Smooth muscle cell (in vitro differentiated cells): Measurements from ENCODE around the gene OR9Q1. TPM values are rescaled to one million over a fixed set of nuclear protein-coding genes. Genes with fewer than 3 reads are reported as not detected.

Source experiments
- DNase-seq: peaks from one replicate; lab custom pipeline; 2025; ENCODE audit not compliant: unreplicated experiment; lab: John Stamatoyannopoulos, UW
- H2AFZ ChIP-seq: fragments of 200-600 bp; sonication (generic); 2 replicates; pipeline ENCODE4 v1.6.0; 2016; ENCODE audit warnings: antibody characterized with exemption, low read depth, mild to moderate bottlenecking
- H3F3A ChIP-seq: fragments of 200-600 bp; sonication (generic); 2 replicates; pipeline ENCODE4 v1.6.0; 2017; ENCODE audit warnings: antibody characterized with exemption, low read depth
- H3K27ac ChIP-seq: fragments of 200-600 bp; sonication (generic); 2 replicates; pipeline ENCODE4 v1.5.1; 2016; ENCODE audit warnings: low read depth, mild to moderate bottlenecking
- H3K27me3 ChIP-seq: fragments of 200-600 bp; sonication (generic); 2 replicates; pipeline ENCODE4 v1.6.1; 2016; ENCODE audit warnings: low read depth, mild to moderate bottlenecking
- H3K36me3 ChIP-seq: fragments of 200-600 bp; sonication (generic); 2 replicates; pipeline ENCODE4 v1.5.1; 2016; ENCODE audit warnings: low read depth
- H3K4me1 ChIP-seq: fragments of 200-600 bp; sonication (generic); 2 replicates; pipeline ENCODE4 v1.5.1; 2016; ENCODE audit warnings: low read depth
- H3K4me2 ChIP-seq: fragments of 200-600 bp; sonication (generic); 2 replicates; pipeline ENCODE4 v1.6.0; 2016; ENCODE audit warnings: mild to moderate bottlenecking
- H3K4me3 ChIP-seq: fragments of 200-600 bp; sonication (generic); 2 replicates; pipeline ENCODE4 v1.5.1; 2016; ENCODE audit warnings: mild to moderate bottlenecking
- H3K79me2 ChIP-seq: fragments of 200-600 bp; sonication (generic); 2 replicates; pipeline ENCODE4 v1.6.0; 2016; ENCODE audit warnings: low read depth, mild to moderate bottlenecking
- H3K9ac ChIP-seq: fragments of 200-600 bp; sonication (generic); 2 replicates; pipeline ENCODE4 v1.6.0; 2016; ENCODE audit warnings: low read depth
- H3K9me3 ChIP-seq: fragments of 200-600 bp; sonication (generic); replicated peaks from 2 replicates; pipeline ENCODE4 v1.5.1; 2016; ENCODE audit warnings: low read depth
- H4K20me1 ChIP-seq: fragments of 200-600 bp; sonication (generic); 2 replicates; pipeline ENCODE4 v1.6.0; 2016; ENCODE audit warnings: low read depth
- WGBS: methylation state at CpG from one replicate; pipeline ENCODE4 v1.1.7; 2016; ENCODE audit warnings: low lambda C conversion rate; 5-methylcytosine and 5-hydroxymethylcytosine counted together
- polyA plus RNA-seq: library from polyadenylated mRNA; unstranded; fragments of >200 nt; fragmentation: Nextera tagmentation; extraction: Ambion mirVana; gene quantifications from 2 replicates; pipeline ENCODE4 v1.2.1, GENCODE V29; 2016
- total RNA-seq: library from RNA; depleted of rRNA; stranded (reverse); fragments of >200 nt; gene quantifications from 2 replicates; pipeline ENCODE4 v1.2.3, GENCODE V29; 2014
- TF ChIP-seq, protein P1 (sequence below): fragments of 200-600 bp; sonication (generic); IDR thresholded peaks from 2 replicates; pipeline ENCODE4 v1.5.1; 2017; ENCODE audit warnings: borderline replicate concordance, mild to moderate bottlenecking, antibody characterized with exemption; ENCODE audit not compliant: insufficient read depth, poor library complexity, severe bottlenecking

Gene OR9Q1
- total and polyA plus RNA-seq, 2 experiments from 2014 or later = not detected

DNA sequence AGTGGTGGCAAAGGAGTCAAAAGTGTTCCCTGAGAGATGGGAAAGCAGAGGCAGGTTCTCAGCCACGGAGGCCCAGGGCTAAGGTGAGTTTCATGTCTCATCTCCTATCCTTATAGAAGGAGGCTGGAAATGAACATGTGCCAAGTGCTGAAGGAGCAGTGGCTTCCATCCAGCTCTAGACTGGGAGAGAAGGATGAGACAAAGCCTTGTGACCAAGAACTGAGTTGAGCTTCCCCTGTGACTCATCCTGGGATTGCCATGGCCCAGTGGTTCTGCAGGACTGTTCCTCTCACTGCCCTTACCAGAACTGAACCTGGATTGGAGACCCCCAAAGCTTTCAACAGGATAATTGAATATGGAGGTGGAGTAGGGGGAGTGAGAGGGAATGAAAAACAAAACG lies 16.7 kb upstream of the OR9Q1 start:
- H3K9me3 ChIP-seq = no peaks in the 10 kb centered on the region
- H3K4me1 ChIP-seq = no peaks in the 10 kb centered on the region
- no peaks in the 10 kb centered on the region for H3F3A ChIP-seq
- no peak overlapping the region for H3K4me3 ChIP-seq
- H3K36me3 ChIP-seq = no peaks in the 10 kb centered on the region
- no peaks in the 10 kb centered on the region for H3K27me3 ChIP-seq
- no peak overlapping the region for H2AFZ ChIP-seq
- DNase-seq = no peak
- WGBS = 82% methylated on average over 2 of the region's 2 CpGs
- no peak overlapping the region for H3K27ac ChIP-seq
- no peak overlapping the region for H3K9ac ChIP-seq
- no peaks in the 10 kb centered on the region for H4K20me1 ChIP-seq
- no peak overlapping the region for H3K4me2 ChIP-seq
- TF ChIP-seq, protein P1, sequence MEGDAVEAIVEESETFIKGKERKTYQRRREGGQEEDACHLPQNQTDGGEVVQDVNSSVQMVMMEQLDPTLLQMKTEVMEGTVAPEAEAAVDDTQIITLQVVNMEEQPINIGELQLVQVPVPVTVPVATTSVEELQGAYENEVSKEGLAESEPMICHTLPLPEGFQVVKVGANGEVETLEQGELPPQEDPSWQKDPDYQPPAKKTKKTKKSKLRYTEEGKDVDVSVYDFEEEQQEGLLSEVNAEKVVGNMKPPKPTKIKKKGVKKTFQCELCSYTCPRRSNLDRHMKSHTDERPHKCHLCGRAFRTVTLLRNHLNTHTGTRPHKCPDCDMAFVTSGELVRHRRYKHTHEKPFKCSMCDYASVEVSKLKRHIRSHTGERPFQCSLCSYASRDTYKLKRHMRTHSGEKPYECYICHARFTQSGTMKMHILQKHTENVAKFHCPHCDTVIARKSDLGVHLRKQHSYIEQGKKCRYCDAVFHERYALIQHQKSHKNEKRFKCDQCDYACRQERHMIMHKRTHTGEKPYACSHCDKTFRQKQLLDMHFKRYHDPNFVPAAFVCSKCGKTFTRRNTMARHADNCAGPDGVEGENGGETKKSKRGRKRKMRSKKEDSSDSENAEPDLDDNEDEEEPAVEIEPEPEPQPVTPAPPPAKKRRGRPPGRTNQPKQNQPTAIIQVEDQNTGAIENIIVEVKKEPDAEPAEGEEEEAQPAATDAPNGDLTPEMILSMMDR = no peak
- H3K79me2 ChIP-seq = no peaks in the 10 kb centered on the region

DNA sequence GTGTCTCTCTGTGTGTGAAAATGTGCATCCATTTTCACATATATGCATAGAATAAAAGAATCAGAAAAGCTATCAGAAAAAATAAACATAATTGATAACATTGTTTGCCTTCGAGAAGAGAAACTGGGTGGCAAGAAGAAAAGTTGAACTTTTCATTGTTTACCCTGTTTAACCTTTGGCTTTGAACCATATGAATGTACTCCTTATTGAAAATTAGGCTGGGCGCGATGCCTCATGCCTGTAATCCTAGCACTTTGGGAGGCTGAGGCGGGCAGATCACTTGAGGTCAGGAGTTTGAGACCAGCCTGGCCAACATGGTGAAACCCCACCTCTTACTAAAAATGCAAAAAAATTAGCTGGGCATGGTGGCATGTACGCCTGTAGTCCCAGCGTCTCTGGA lies 11.9 kb upstream of the OR9Q1 start:
- DNase-seq = no peak
- H3K4me3 ChIP-seq = no peak overlapping the region
- H3K79me2 ChIP-seq = no peaks in the 10 kb centered on the region
- H4K20me1 ChIP-seq = no peaks in the 10 kb centered on the region
- no peak overlapping the region for H2AFZ ChIP-seq
- no peak overlapping the region for H3K4me2 ChIP-seq
- no peaks in the 10 kb centered on the region for H3K36me3 ChIP-seq
- no peaks in the 10 kb centered on the region for H3K27me3 ChIP-seq
- no peaks in the 10 kb centered on the region for H3F3A ChIP-seq
- WGBS = 92% methylated on average over 6 of the region's 6 CpGs
- TF ChIP-seq, protein P1 = no peak
- H3K4me1 ChIP-seq = no peaks in the 10 kb centered on the region
- H3K9me3 ChIP-seq = no peaks in the 10 kb centered on the region
- H3K27ac ChIP-seq = no peak overlapping the region
- no peak overlapping the region for H3K9ac ChIP-seq

DNA sequence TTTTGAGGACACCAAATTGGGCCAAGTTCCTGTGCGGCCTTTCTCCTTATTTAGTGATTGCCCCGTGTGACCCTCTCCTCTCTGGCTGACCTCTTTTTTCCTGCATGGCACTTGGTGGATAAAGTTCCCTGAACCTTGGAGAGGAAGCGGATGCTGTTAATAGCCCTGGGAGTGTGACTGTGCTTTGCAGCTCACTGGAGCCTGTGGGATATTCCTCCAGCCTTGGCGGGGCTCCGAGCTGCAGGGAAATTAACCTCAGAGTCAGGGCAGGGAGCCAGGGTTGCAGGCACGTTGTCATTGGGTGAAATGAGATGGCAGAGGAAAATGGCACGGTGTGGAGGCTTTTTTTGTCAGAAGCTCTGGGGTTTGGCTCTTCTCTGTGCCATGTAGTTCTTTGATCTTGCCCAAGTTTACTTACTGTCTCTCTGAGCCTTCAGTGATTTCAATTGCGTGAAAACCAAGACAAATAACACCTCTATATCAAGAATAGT lies 965 bp downstream of the OR9Q1 start:
- Histone ChIP-seq H3K4me3 (no peak overlapping the region), H4K20me1 (no peaks in the 10 kb centered on the region), H3K36me3 (no peaks in the 10 kb centered on the region), H3K4me1 (peaks cover 5% of the 10 kb centered on the region), H3K79me2 (no peaks in the 10 kb centered on the region), H3K9ac (no peak overlapping the region), H3K27ac (no peak overlapping the region), H2AFZ (no peak overlapping the region), H3F3A (no peaks in the 10 kb centered on the region), H3K4me2 (no peak overlapping the region), H3K27me3 (no peaks in the 10 kb centered on the region), H3K9me3 (no peaks in the 10 kb centered on the region)
- TF ChIP-seq, protein P1 = no peak
- 69% methylated on average over 8 of the region's 8 CpGs for whole genome bisulfite sequencing
- DNase-seq = no peak

DNA sequence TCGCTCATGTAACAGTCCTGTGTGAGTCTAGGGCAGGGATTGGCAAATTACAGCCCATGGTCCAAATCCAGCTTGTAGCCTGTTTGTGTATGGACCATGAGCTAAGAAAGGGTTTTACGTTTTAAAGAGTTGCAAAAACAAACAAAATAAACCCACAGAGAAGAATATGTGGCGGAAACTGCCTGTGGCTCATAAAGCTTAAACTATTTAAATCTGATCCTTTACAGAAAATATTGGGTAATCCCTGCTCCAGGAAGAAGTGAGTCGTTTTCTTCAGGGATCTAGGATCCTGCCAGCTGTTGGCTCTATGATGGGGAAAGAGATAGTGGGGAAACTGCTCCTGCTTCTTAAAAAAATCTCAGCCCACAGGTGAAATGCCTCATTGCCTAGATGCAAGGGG lies 3.7 kb downstream of the OR9Q1 start:
- WGBS = 40% methylated on average over 4 of the region's 4 CpGs
- no peaks in the 10 kb centered on the region for H3K27me3 ChIP-seq
- no peaks in the 10 kb centered on the region for H3F3A ChIP-seq
- TF ChIP-seq, protein P1 = no peak
- H3K4me1 ChIP-seq = peaks cover 5% of the 10 kb centered on the region
- H3K9ac ChIP-seq = no peak overlapping the region
- peak overlapping the region; percentile 77 for H3K27ac ChIP-seq
- H4K20me1 ChIP-seq = no peaks in the 10 kb centered on the region
- peak overlapping the region; percentile 19 for H3K4me2 ChIP-seq
- H3K4me3 ChIP-seq = no peak overlapping the region
- H3K36me3 ChIP-seq = no peaks in the 10 kb centered on the region
- no peaks in the 10 kb centered on the region for H3K79me2 ChIP-seq
- no peaks in the 10 kb centered on the region for H3K9me3 ChIP-seq
- DNase-seq = no peak
- no peak overlapping the region for H2AFZ ChIP-seq
